Stimulated activated effector memory CD8-positive, alpha-beta T cell treated with anti-CD3 and anti-CD28 coated beads, Interleukin-12 subunit alpha, Interleukin-12 subunit beta, amount 100 ng/mL, for 72 hours (primary cell): ENCODE results near the gene SMOC2.

Experiments used
- ATAC-seq: fragments of 150-1000 bp; cut with Tn5 transposase; 2 replicates; pipeline ENCODE4 v1.10.0; 2021
- DNase-seq, 2 donors: peaks; one replicate each; pipeline ENCODE4 v3.0.0; 2021 to 2022; ENCODE audit warnings: low spot score in 2 of 2
- H3K27ac Mint-ChIP-seq: one replicate; pipeline ENCODE4 v1.8.0; 2022; ENCODE audit warnings: mild to moderate bottlenecking, mixed read lengths
- H3K36me3 Mint-ChIP-seq: one replicate; pipeline ENCODE4 v1.8.0; 2022; ENCODE audit warnings: mild to moderate bottlenecking, mixed read lengths
- H3K4me1 Mint-ChIP-seq: one replicate; pipeline ENCODE4 v1.8.0; 2022; ENCODE audit warnings: mixed read lengths
- H3K4me3 Mint-ChIP-seq: one replicate; pipeline ENCODE4 v1.8.0; 2022; ENCODE audit warnings: mild to moderate bottlenecking, mixed read lengths
- H3K9me3 Mint-ChIP-seq: one replicate; pipeline ENCODE4 v1.8.0; 2022; ENCODE audit warnings: mixed read lengths

Gene SMOC2

GRCh38 chr6:168640768-168641167 is 199.8 kb downstream of the SMOC2 start:
- H3K9me3 Mint-ChIP-seq = no peaks in the 10 kb centered on the region
- H3K4me3 Mint-ChIP-seq = no peak overlapping the region
- ATAC-seq = no peak

GRCh38 chr6:168641446-168641845 is 200.5 kb downstream of the SMOC2 start:
- ATAC-seq = no peak
- no peak overlapping the region for H3K4me3 Mint-ChIP-seq
- H3K36me3 Mint-ChIP-seq = no peaks in the 10 kb centered on the region
- no peaks in the 10 kb centered on the region for H3K9me3 Mint-ChIP-seq
- no peak for DNase-seq
- H3K4me1 Mint-ChIP-seq = no peaks in the 10 kb centered on the region
- H3K27ac Mint-ChIP-seq = no peak overlapping the region

More at GRCh38 chr6:168640768-168641167, 199.8 kb downstream of the SMOC2 start:
- Mint-ChIP-seq H3K36me3 (no peaks in the 10 kb centered on the region), H3K27ac (no peak overlapping the region), H3K4me1 (no peaks in the 10 kb centered on the region)
- no peak for DNase-seq

- no peak overlapping the region for H3K4me3 Mint-ChIP-seq
- DNase-seq (no peak), ATAC-seq (peak; percentile 33)
- no peak overlapping the region for H3K27ac Mint-ChIP-seq
- no peaks in the 10 kb centered on the region for H3K4me1 Mint-ChIP-seq
- no peaks in the 10 kb centered on the region for H3K36me3 Mint-ChIP-seq
- H3K9me3 Mint-ChIP-seq = no peaks in the 10 kb centered on the region
Measured at GRCh38 chr6:168643401-168643800, 202.4 kb downstream of the SMOC2 start.

GRCh38 chr6:168645326-168645725 is 204.3 kb downstream of the SMOC2 start:
- DNase-seq (no peak), ATAC-seq (no peak)
- H3K9me3 Mint-ChIP-seq = no peaks in the 10 kb centered on the region
- H3K36me3 Mint-ChIP-seq = no peaks in the 10 kb centered on the region
- no peak overlapping the region for H3K27ac Mint-ChIP-seq
- no peak overlapping the region for H3K4me3 Mint-ChIP-seq
- no peaks in the 10 kb centered on the region for H3K4me1 Mint-ChIP-seq

- Mint-ChIP-seq H3K4me3 (no peak overlapping the region), H3K27ac (no peak overlapping the region), H3K9me3 (no peaks in the 10 kb centered on the region), H3K4me1 (no peaks in the 10 kb centered on the region), H3K36me3 (no peaks in the 10 kb centered on the region)
- no peak for DNase-seq
- no peak for ATAC-seq
Measured at GRCh38 chr6:168647271-168647670, 206.3 kb downstream of the SMOC2 start.

- H3K4me1 Mint-ChIP-seq = no peaks in the 10 kb centered on the region
- no peaks in the 10 kb centered on the region for H3K36me3 Mint-ChIP-seq
- no peak for DNase-seq
- no peak overlapping the region for H3K27ac Mint-ChIP-seq
- H3K4me3 Mint-ChIP-seq = no peak overlapping the region
- no peak for ATAC-seq
- H3K9me3 Mint-ChIP-seq = no peaks in the 10 kb centered on the region
Measured at GRCh38 chr6:168648240-168649125, 207.5 kb downstream of the SMOC2 start.

- Mint-ChIP-seq H3K36me3 (no peaks in the 10 kb centered on the region), H3K27ac (no peak overlapping the region), H3K4me3 (no peak overlapping the region), H3K4me1 (no peaks in the 10 kb centered on the region), H3K9me3 (no peaks in the 10 kb centered on the region)
- ATAC-seq (no peak), DNase-seq (no peak)
Measured at GRCh38 chr6:168649209-168649608, 208.2 kb downstream of the SMOC2 start.

GRCh38 chr6:168650671-168651111 is 209.7 kb downstream of the SMOC2 start:
- H3K9me3 Mint-ChIP-seq = no peaks in the 10 kb centered on the region
- ATAC-seq = no peak

GRCh38 chr6:168655462-168656152 is 214.6 kb downstream of the SMOC2 start:
- H3K36me3 Mint-ChIP-seq = no peaks in the 10 kb centered on the region
- ATAC-seq (no peak), DNase-seq (no peak)
- no peak overlapping the region for H3K4me3 Mint-ChIP-seq
- H3K27ac Mint-ChIP-seq = no peak overlapping the region
- H3K9me3 Mint-ChIP-seq = no peaks in the 10 kb centered on the region
- no peaks in the 10 kb centered on the region for H3K4me1 Mint-ChIP-seq

More at GRCh38 chr6:168650671-168651111, 209.7 kb downstream of the SMOC2 start:
- no peak overlapping the region for H3K4me3 Mint-ChIP-seq
- DNase-seq = no peak
- no peaks in the 10 kb centered on the region for H3K4me1 Mint-ChIP-seq
- no peak overlapping the region for H3K27ac Mint-ChIP-seq
- no peaks in the 10 kb centered on the region for H3K36me3 Mint-ChIP-seq

GRCh38 chr6:168658059-168658458 is 217.1 kb downstream of the SMOC2 start:
- H3K4me3 Mint-ChIP-seq = no peak overlapping the region
- no peaks in the 10 kb centered on the region for H3K9me3 Mint-ChIP-seq
- ATAC-seq (no peak), DNase-seq (no peak)
- H3K4me1 Mint-ChIP-seq = no peaks in the 10 kb centered on the region
- no peak overlapping the region for H3K27ac Mint-ChIP-seq
- H3K36me3 Mint-ChIP-seq = no peaks in the 10 kb centered on the region

GRCh38 chr6:168660400-168660945 is 219.5 kb downstream of the SMOC2 start:
- DNase-seq = no peak

GRCh38 chr6:168662301-168662936 is 221.4 kb downstream of the SMOC2 start:
- no peak overlapping the region for H3K27ac Mint-ChIP-seq

More at GRCh38 chr6:168660400-168660945, 219.5 kb downstream of the SMOC2 start:
- ATAC-seq = no peak
- Mint-ChIP-seq H3K36me3 (no peaks in the 10 kb centered on the region), H3K9me3 (no peaks in the 10 kb centered on the region), H3K27ac (no peak overlapping the region), H3K4me1 (no peaks in the 10 kb centered on the region), H3K4me3 (no peak overlapping the region)

GRCh38 chr6:168663041-168663440 is 222.1 kb downstream of the SMOC2 start:
- no peak overlapping the region for H3K4me3 Mint-ChIP-seq
- H3K36me3 Mint-ChIP-seq = no peaks in the 10 kb centered on the region
- DNase-seq (no peak), ATAC-seq (no peak)
- H3K9me3 Mint-ChIP-seq = no peaks in the 10 kb centered on the region
- no peak overlapping the region for H3K27ac Mint-ChIP-seq
- H3K4me1 Mint-ChIP-seq = no peaks in the 10 kb centered on the region

More at GRCh38 chr6:168662301-168662936, 221.4 kb downstream of the SMOC2 start:
- DNase-seq = no peak
- no peaks in the 10 kb centered on the region for H3K36me3 Mint-ChIP-seq
- ATAC-seq = peak; percentile 12
- no peaks in the 10 kb centered on the region for H3K9me3 Mint-ChIP-seq
- no peak overlapping the region for H3K4me3 Mint-ChIP-seq
- no peaks in the 10 kb centered on the region for H3K4me1 Mint-ChIP-seq

- no peak for DNase-seq
- Mint-ChIP-seq H3K36me3 (no peaks in the 10 kb centered on the region), H3K9me3 (no peaks in the 10 kb centered on the region), H3K27ac (no peak overlapping the region), H3K4me1 (no peaks in the 10 kb centered on the region), H3K4me3 (no peak overlapping the region)
- no peak for ATAC-seq
Measured at GRCh38 chr6:168664956-168665355, 224.0 kb downstream of the SMOC2 start.

- no peak for DNase-seq
- ATAC-seq = no peak
- Mint-ChIP-seq H3K9me3 (no peaks in the 10 kb centered on the region), H3K36me3 (no peaks in the 10 kb centered on the region), H3K4me1 (no peaks in the 10 kb centered on the region), H3K4me3 (no peak overlapping the region), H3K27ac (no peak overlapping the region)
Measured at GRCh38 chr6:168666170-168666569, 225.2 kb downstream of the SMOC2 start.
